WTC11 (cell line): ENCODE results near the gene ADORA2B. TPM values are rescaled to one million over a fixed set of nuclear protein-coding genes. Genes with fewer than 3 reads are reported as not detected.

ENCODE experiments used
- ATAC-seq: fragments of 200-7000 bp; cut with Tn5 transposase; 2 replicates; pipeline ENCODE4 v1.10.0; 2021; ENCODE audit warnings: mild to moderate bottlenecking, moderate library complexity
- CTCF ChIA-PET: fragments of 300-600 bp; sonication (Branson Sonifier 250); formaldehyde crosslinking; loops from one replicate; lab custom pipeline; 2021; ENCODE audit warnings: antibody characterized with exemption; lab: Charles Lee
- POLR2A ChIA-PET: fragments of 350-600 bp; sonication (Branson Sonifier 250); formaldehyde crosslinking; loops from one replicate; lab custom pipeline; 2021; ENCODE audit warnings: antibody characterized with exemption; lab: Charles Lee
- DNase-seq: peaks from one replicate; pipeline ENCODE4 v3.0.0; 2021; ENCODE audit warnings: low spot score
- H3K27ac Mint-ChIP-seq: 2 replicates; pipeline ENCODE4 v1.8.0; 2021; ENCODE audit warnings: mixed read lengths
- H3K27me3 Mint-ChIP-seq: 2 replicates; pipeline ENCODE4 v1.8.0; 2021; ENCODE audit warnings: low read depth, mild to moderate bottlenecking, moderate library complexity, mixed read lengths
- H3K36me3 Mint-ChIP-seq: 2 replicates; pipeline ENCODE4 v1.8.0; 2021; ENCODE audit warnings: mixed read lengths
- H3K4me1 Mint-ChIP-seq: 2 replicates; pipeline ENCODE4 v1.8.0; 2022; ENCODE audit warnings: mixed read lengths
- H3K4me3 Mint-ChIP-seq: 2 replicates; pipeline ENCODE4 v1.8.0; 2021; ENCODE audit warnings: mild to moderate bottlenecking, moderate library complexity, mixed read lengths
- H3K9me3 Mint-ChIP-seq: 2 replicates; pipeline ENCODE4 v1.8.0; 2021; ENCODE audit warnings: mixed read lengths
- FOXP1 ChIP-seq: sonication (generic); formaldehyde crosslinking; IDR thresholded peaks from 2 replicates; pipeline ENCODE4 v1.8.0; 2022; ENCODE audit warnings: missing genetic modification reagents, mild to moderate bottlenecking, moderate library complexity, borderline replicate concordance
- FOXP4 ChIP-seq: sonication (generic); formaldehyde crosslinking; IDR thresholded peaks from 2 replicates; pipeline ENCODE4 v1.8.0; 2022; ENCODE audit warnings: mild to moderate bottlenecking, missing genetic modification reagents
- GTF2I ChIP-seq: fragments of 250-450 bp; sonication (Bioruptor Pico); conservative IDR thresholded peaks from 2 replicates; pipeline ENCODE4 v1.4.0; 2021; ENCODE audit warnings: mild to moderate bottlenecking
- IRF1 ChIP-seq: sonication (generic); formaldehyde crosslinking; IDR thresholded peaks from 2 replicates; pipeline ENCODE4 v1.8.0; 2023; ENCODE audit warnings: missing genetic modification reagents
- JAZF1 ChIP-seq: fragments of 250-450 bp; sonication (Bioruptor Pico); IDR thresholded peaks from 2 replicates; pipeline ENCODE4 v1.9.0; 2021; ENCODE audit warnings: moderate library complexity, mild to moderate bottlenecking, inconsistent platforms
- JUN ChIP-seq: sonication (generic); formaldehyde crosslinking; IDR thresholded peaks from 2 replicates; pipeline ENCODE4 v1.8.0; 2023; ENCODE audit warnings: mild to moderate bottlenecking, missing genetic modification reagents
- MXD4 ChIP-seq: fragments of 250-450 bp; sonication (Bioruptor Pico); IDR thresholded peaks from 2 replicates; pipeline ENCODE4 v1.8.0; 2021; ENCODE audit warnings: mild to moderate bottlenecking, moderate library complexity, borderline replicate concordance
- NR1H2 ChIP-seq: sonication (generic); formaldehyde crosslinking; IDR thresholded peaks from 2 replicates; pipeline ENCODE4 v1.9.0; 2021; ENCODE audit warnings: mild to moderate bottlenecking, moderate library complexity, missing genetic modification reagents
- PRDM15 ChIP-seq: sonication (generic); formaldehyde crosslinking; IDR thresholded peaks from 2 replicates; pipeline ENCODE4 v1.8.0; 2022; ENCODE audit warnings: missing genetic modification reagents
- STAT6 ChIP-seq: sonication (generic); formaldehyde crosslinking; conservative IDR thresholded peaks from 2 replicates; pipeline ENCODE4 v1.8.1; 2023; ENCODE audit warnings: mild to moderate bottlenecking, low read depth, missing genetic modification reagents, moderate library complexity
- TCF7 ChIP-seq: sonication (generic); formaldehyde crosslinking; IDR thresholded peaks from 2 replicates; pipeline ENCODE4 v1.8.0; 2022; ENCODE audit warnings: mild to moderate bottlenecking, low read depth, missing genetic modification reagents, moderate library complexity
- TEAD1 ChIP-seq: sonication (generic); formaldehyde crosslinking; IDR thresholded peaks from 2 replicates; pipeline ENCODE4 v1.8.0; 2022; ENCODE audit warnings: mild to moderate bottlenecking, missing genetic modification reagents
- ZNF121 ChIP-seq: sonication (generic); formaldehyde crosslinking; IDR thresholded peaks from 2 replicates; pipeline ENCODE4 v1.8.0; 2023; ENCODE audit warnings: missing genetic modification reagents
- ZNF219 ChIP-seq: sonication (generic); formaldehyde crosslinking; IDR thresholded peaks from 2 replicates; pipeline ENCODE4 v1.8.0; 2023; ENCODE audit warnings: missing genetic modification reagents, mild to moderate bottlenecking, borderline replicate concordance
- ZNF263 ChIP-seq: sonication (generic); formaldehyde crosslinking; IDR thresholded peaks from 2 replicates; pipeline ENCODE4 v1.8.1; 2022; ENCODE audit warnings: low read depth, mild to moderate bottlenecking, moderate library complexity, missing genetic modification reagents
- ZNF396 ChIP-seq: fragments of 250-450 bp; sonication (Bioruptor Pico); IDR thresholded peaks from 2 replicates; pipeline ENCODE4 v1.8.0; 2021; ENCODE audit warnings: mild to moderate bottlenecking, moderate library complexity, borderline replicate concordance
- ZNF512 ChIP-seq: sonication (generic); formaldehyde crosslinking; IDR thresholded peaks from 2 replicates; pipeline ENCODE4 v1.8.1; 2022; ENCODE audit warnings: missing genetic modification reagents, borderline replicate concordance
- ZNF532 ChIP-seq: fragments of 250-450 bp; sonication (Bioruptor Pico); IDR thresholded peaks from 2 replicates; pipeline ENCODE4 v1.9.0; 2021; ENCODE audit warnings: mild to moderate bottlenecking, borderline replicate concordance
- ZNF671 ChIP-seq: fragments of 250-450 bp; sonication (Bioruptor Pico); IDR thresholded peaks from 2 replicates; pipeline ENCODE4 v1.8.0; 2021; ENCODE audit warnings: mild to moderate bottlenecking
- total RNA-seq: library from RNA; stranded (reverse); gene quantifications from 3 replicates; pipeline ENCODE4 v1.2.3, GENCODE V29; 2021
- TF ChIP-seq, protein P1 (sequence below): fragments of 200-600 bp; IDR thresholded peaks from 2 replicates; pipeline ENCODE4 v1.8.0; 2022; ENCODE audit warnings: antibody characterized with exemption

Gene ADORA2B
- total RNA-seq, 1 experiment from 2014 or later, result 4.2 TPM

DNA sequence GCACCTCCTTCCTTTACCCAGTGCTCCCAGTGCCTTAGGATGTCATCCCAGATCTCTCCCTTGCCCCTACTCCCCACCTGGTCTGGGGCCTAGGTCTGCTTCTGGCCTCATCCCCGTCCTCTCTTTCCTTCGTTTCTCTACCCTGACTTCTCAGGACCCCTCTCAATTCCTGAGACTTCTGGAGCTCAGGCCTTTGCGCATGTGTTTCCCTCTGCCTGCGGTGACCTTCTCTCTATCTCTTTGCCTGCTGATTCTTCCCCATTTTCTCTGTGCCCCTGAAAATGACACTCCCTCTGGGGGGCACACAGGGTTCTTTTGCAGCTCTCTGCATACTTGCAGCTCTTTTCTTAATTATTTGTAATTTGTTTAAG is 13.5 kb downstream of the ADORA2B start (continued):
- TF ChIP-seq ZNF121, result no peak

DNA sequence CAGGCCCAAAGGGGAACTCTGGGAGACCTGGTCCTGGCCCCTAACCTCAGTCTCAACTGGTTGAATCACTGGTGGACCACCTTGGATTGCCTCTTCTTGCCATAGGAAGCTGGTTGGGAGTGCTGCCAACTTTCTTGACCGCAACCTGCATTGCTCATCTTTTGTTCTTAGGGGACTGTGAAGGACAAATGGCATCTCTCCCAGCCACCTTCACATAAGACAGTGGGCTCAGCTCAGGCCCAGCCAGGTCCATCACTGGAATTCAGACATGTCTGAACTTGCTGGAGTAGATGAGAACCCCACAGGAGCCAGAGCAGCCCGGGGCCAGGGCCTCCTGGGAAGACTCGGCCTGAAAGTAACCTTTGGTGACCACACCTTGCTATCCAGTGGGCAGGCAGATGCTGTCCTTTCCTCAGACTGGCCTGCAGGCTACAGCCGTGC is 18.8 kb downstream of the ADORA2B start:
- no peak for DNase-seq
- ChIA-PET CTCF (no interaction called here), POLR2A (no interaction called here)
- no peak overlapping the region for H3K27ac Mint-ChIP-seq
- ATAC-seq, result no peak
- H3K9me3 Mint-ChIP-seq, result no peaks in the 10 kb centered on the region
- no peak overlapping the region for H3K4me3 Mint-ChIP-seq
- TF ChIP-seq ZNF219 (CRISPR knock-in tag), result no peak
- TF ChIP-seq, protein P1, sequence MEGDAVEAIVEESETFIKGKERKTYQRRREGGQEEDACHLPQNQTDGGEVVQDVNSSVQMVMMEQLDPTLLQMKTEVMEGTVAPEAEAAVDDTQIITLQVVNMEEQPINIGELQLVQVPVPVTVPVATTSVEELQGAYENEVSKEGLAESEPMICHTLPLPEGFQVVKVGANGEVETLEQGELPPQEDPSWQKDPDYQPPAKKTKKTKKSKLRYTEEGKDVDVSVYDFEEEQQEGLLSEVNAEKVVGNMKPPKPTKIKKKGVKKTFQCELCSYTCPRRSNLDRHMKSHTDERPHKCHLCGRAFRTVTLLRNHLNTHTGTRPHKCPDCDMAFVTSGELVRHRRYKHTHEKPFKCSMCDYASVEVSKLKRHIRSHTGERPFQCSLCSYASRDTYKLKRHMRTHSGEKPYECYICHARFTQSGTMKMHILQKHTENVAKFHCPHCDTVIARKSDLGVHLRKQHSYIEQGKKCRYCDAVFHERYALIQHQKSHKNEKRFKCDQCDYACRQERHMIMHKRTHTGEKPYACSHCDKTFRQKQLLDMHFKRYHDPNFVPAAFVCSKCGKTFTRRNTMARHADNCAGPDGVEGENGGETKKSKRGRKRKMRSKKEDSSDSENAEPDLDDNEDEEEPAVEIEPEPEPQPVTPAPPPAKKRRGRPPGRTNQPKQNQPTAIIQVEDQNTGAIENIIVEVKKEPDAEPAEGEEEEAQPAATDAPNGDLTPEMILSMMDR, result no peak
- TF ChIP-seq TEAD1 (CRISPR knock-in tag), result no peak
- no peak for TF ChIP-seq FOXP1
- TF ChIP-seq ZNF263, result no peak
- no peak for TF ChIP-seq ZNF671
- no peak for TF ChIP-seq JUN (CRISPR knock-in tag)
- TF ChIP-seq STAT6 (CRISPR knock-in tag), result no peak
- no peak for TF ChIP-seq ZNF512 (CRISPR knock-in tag)
- TF ChIP-seq ZNF121, result no peak
- TF ChIP-seq IRF1 (CRISPR knock-in tag), result no peak
- no peak for TF ChIP-seq PRDM15 (CRISPR knock-in tag)
- TF ChIP-seq NR1H2, result no peak
- TF ChIP-seq JAZF1, result no peak
- TF ChIP-seq ZNF532 (CRISPR knock-in tag), result no peak
- TF ChIP-seq MXD4 (CRISPR knock-in tag), result no peak
- TF ChIP-seq GTF2I, result no peak
- TF ChIP-seq ZNF396 (CRISPR knock-in tag), result no peak
- TF ChIP-seq TCF7 (CRISPR knock-in tag), result no peak
- no peak for TF ChIP-seq FOXP4 (CRISPR knock-in tag)
- no peaks in the 10 kb centered on the region for H3K27me3 Mint-ChIP-seq
- no peaks in the 10 kb centered on the region; the same call in 1 of the 2 replicates for H3K36me3 Mint-ChIP-seq
- H3K4me1 Mint-ChIP-seq, result peaks cover 50% of the 10 kb centered on the region
